B cell (primary cell): ENCODE results near the gene NDUFS4. TPM values are rescaled to one million over a fixed set of nuclear protein-coding genes. Genes with fewer than 3 reads are reported as not detected.
"Not testable (repeated sequence)": the region's sequence is repeated elsewhere in the genome, so short reads cannot be mapped to it uniquely, and the experiment has no call there.

Experiments used
- ATAC-seq: fragments of 200-7000 bp; cut with Tn5 transposase; one replicate; pipeline ENCODE4 v1.10.0; 2021; ENCODE audit warnings: low read depth, mild to moderate bottlenecking, moderate number of reproducible peaks, moderate library complexity
- CTCF ChIA-PET: fragments of 350-600 bp; sonication (Branson Sonifier 250); formaldehyde crosslinking; loops from one replicate; lab custom pipeline; 2021; ENCODE audit warnings: antibody characterized with exemption, inconsistent platforms; lab: Charles Lee
- POLR2A ChIA-PET: fragments of 350-600 bp; sonication (Branson Sonifier 250); formaldehyde crosslinking; loops from one replicate; lab custom pipeline; 2021; ENCODE audit warnings: antibody characterized with exemption; lab: Charles Lee
- DNase-seq: peaks from one replicate; pipeline ENCODE4 v3.0.0; 2013
- H2AFZ ChIP-seq: 2 replicates; pipeline ENCODE4 v1.6.1; 2012; ENCODE audit warnings: mild to moderate bottlenecking, low read depth, low read length; ENCODE audit not compliant: insufficient read depth, poor library complexity, severe bottlenecking
- H3K27ac ChIP-seq, 2 donors: 1 replicate in 1 of 2; 2 replicates in 1 of 2; pipeline ENCODE4 v1.5.1; 2012 to 2013; ENCODE audit warnings: low read length in 2 of 2, mild to moderate bottlenecking in 2 of 2, moderate library complexity in 1 of 2
- H3K27me3 ChIP-seq, 4 experiments: fragments of 200-600 bp in 1 of 4; sonication (generic) in 1 of 4; replicated peaks in 1 of 4; 1 replicate in 2 of 4; 2 replicates in 2 of 4; pipeline versions ENCODE4 v1.6.1 to v1.7.0; 2013 to 2016; ENCODE audit warnings: low read length in 3 of 4, mild to moderate bottlenecking in 2 of 4, mixed read lengths in 1 of 4, moderate library complexity in 1 of 4; ENCODE audit not compliant: insufficient read depth in 4 of 4, control insufficient read depth in 3 of 4; ENCODE audit errors: control extremely low read depth in 1 of 4
- H3K36me3 ChIP-seq, 2 experiments: replicated peaks in 1 of 2; 1 replicate in 1 of 2; 2 replicates in 1 of 2; pipeline versions ENCODE4 v1.6.1 to v1.7.1; 2013; ENCODE audit warnings: low read length in 1 of 2; ENCODE audit not compliant: insufficient read depth in 2 of 2, control insufficient read depth in 1 of 2; ENCODE audit errors: control extremely low read depth in 1 of 2, extremely low read depth in 1 of 2
- H3K4me1 ChIP-seq, 2 donors: fragments of 200-600 bp in 1 of 2; sonication (generic) in 1 of 2; 1 replicate in 1 of 2; 2 replicates in 1 of 2; pipeline versions ENCODE4 v1.5.1 to v1.6.1; 2013 to 2017; ENCODE audit warnings: low read length in 2 of 2; ENCODE audit not compliant: control insufficient read depth in 2 of 2, insufficient read depth in 2 of 2
- H3K4me2 ChIP-seq: replicated peaks from 2 replicates; pipeline ENCODE3; 2012; ENCODE audit warnings: mild to moderate bottlenecking, low read depth, low read length; ENCODE audit not compliant: poor library complexity, severe bottlenecking
- H3K4me3 ChIP-seq, 5 experiments: fragments of 200-600 bp in 1 of 5; sonication (generic) in 1 of 5; 1 replicate in 3 of 5; 2 replicates in 2 of 5; pipeline versions ENCODE4 v1.5.1 to v1.7.0; 2011 to 2016; ENCODE audit warnings: low read length in 4 of 5, mild to moderate bottlenecking in 4 of 5, low read depth in 2 of 5, control low read depth in 1 of 5, moderate library complexity in 1 of 5; ENCODE audit not compliant: insufficient read depth in 1 of 5; ENCODE audit errors: control extremely low read depth in 1 of 5, extremely low read depth in 1 of 5
- H3K79me2 ChIP-seq: fragments of 200-600 bp; sonication (generic); one replicate; pipeline ENCODE4 v1.6.0; 2016; ENCODE audit warnings: low read length; ENCODE audit not compliant: control insufficient read depth, insufficient read depth
- H3K9ac ChIP-seq: fragments of 200-600 bp; sonication (generic); 2 replicates; pipeline ENCODE4 v1.6.1; 2017; ENCODE audit warnings: mild to moderate bottlenecking, low read length, moderate library complexity
- H3K9me3 ChIP-seq, 3 donors: one replicate each; pipeline versions ENCODE4 v1.6.1 to v1.7.1; 2013; ENCODE audit warnings: low read length in 2 of 3; ENCODE audit not compliant: control insufficient read depth in 2 of 3, insufficient read depth in 1 of 3; ENCODE audit errors: control extremely low read depth in 1 of 3
- H4K20me1 ChIP-seq: 2 replicates; pipeline ENCODE4 v1.6.0; 2012; ENCODE audit warnings: mild to moderate bottlenecking, low read length; ENCODE audit not compliant: insufficient read depth, control insufficient read depth, poor library complexity, severe bottlenecking
- H3K27ac Mint-ChIP-seq: one replicate; pipeline ENCODE4 v1.8.0; 2021; ENCODE audit warnings: mixed read lengths
- H3K27me3 Mint-ChIP-seq: one replicate; pipeline ENCODE4 v1.8.0; 2021; ENCODE audit warnings: mixed read lengths
- H3K4me1 Mint-ChIP-seq: one replicate; pipeline ENCODE4 v1.8.0; 2021; ENCODE audit warnings: mixed read lengths
- H3K4me3 Mint-ChIP-seq: one replicate; pipeline ENCODE4 v1.8.0; 2021; ENCODE audit warnings: mixed read lengths
- H3K9me3 Mint-ChIP-seq: one replicate; pipeline ENCODE4 v1.8.0; 2022; ENCODE audit warnings: mixed read lengths; ENCODE audit not compliant: insufficient read depth
- CTCF ChIP-seq: fragments of 200-600 bp; IDR thresholded peaks from one replicate; pipeline ENCODE4 v1.8.0; 2022; ENCODE audit warnings: antibody characterized with exemption, mild to moderate bottlenecking
- EZH2 ChIP-seq: IDR thresholded peaks from 2 replicates; pipeline ENCODE4 v1.6.1; 2012; ENCODE audit warnings: borderline replicate concordance, low read depth, mild to moderate bottlenecking, moderate library complexity, low read length; ENCODE audit not compliant: insufficient read depth, poor library complexity, severe bottlenecking
- WGBS: methylation state at CpG from one replicate; pipeline ENCODE4 v1.1.5; 2013; ENCODE audit warnings: missing lambda C conversion rate; ENCODE audit not compliant: insufficient coverage; 5-methylcytosine and 5-hydroxymethylcytosine counted together
- intact Hi-C: fragments of 100-400 bp; cut with micrococcal nuclease; formaldehyde crosslinking; loops from one replicate; pipeline ENCODE4 v1.10.0; 2022
- polyA plus RNA-seq: library from polyadenylated mRNA; depleted of rRNA; stranded (reverse); fragments of >200 nt; gene quantifications from 2 replicates; pipeline ENCODE4 v1.2.3, GENCODE V29; 2012
- total RNA-seq, 2 donors: library from RNA; stranded (reverse); fragments of 120-200 nt in 1 of 2; gene quantifications; 1 replicate in 1 of 2; 2 replicates in 1 of 2; pipeline versions ENCODE4 v1.2.3 to v1.2.4, GENCODE V29; 2013 to 2022

Gene NDUFS4
- total and polyA plus RNA-seq, 2 donors (not counting 1 experiment from before 2014, with no cell fraction given), result 24.0 to 29.0 TPM

- Mint-ChIP-seq H3K4me3 (no peak overlapping the region), H3K9me3 (peaks cover 5% of the 10 kb centered on the region), H3K27me3 (no peaks in the 10 kb centered on the region), H3K4me1 (no peaks in the 10 kb centered on the region), H3K27ac (no peak overlapping the region)
- no peak overlapping the region for H2AFZ ChIP-seq
- no peak overlapping the region for H3K27ac ChIP-seq
- POLR2A ChIA-PET, result no interaction called here
- H3K79me2 ChIP-seq, result no peaks in the 10 kb centered on the region
- ATAC-seq, result no peak
- H3K4me1 ChIP-seq, result no peaks in the 10 kb centered on the region
- no peak overlapping the region for H3K4me3 ChIP-seq
- CTCF ChIA-PET, result no interaction called here
- 83% methylated on average over 1 of the region's 2 CpGs for WGBS
- intact Hi-C loops, result no loop called here
- no peak for TF ChIP-seq CTCF
- no peak for TF ChIP-seq EZH2
- H3K9me3 ChIP-seq, result no peaks in the 10 kb centered on the region
- DNase-seq, result no peak
- H3K36me3 ChIP-seq, result peaks cover 2 to 3% of the 10 kb centered on the region in 2 experiments
- no peak overlapping the region for H3K9ac ChIP-seq
- no peak overlapping the region for H3K4me2 ChIP-seq
- H3K27me3 ChIP-seq, result no peaks in the 10 kb centered on the region
- H4K20me1 ChIP-seq, result no peaks in the 10 kb centered on the region
Observed at GRCh38 chr5:53649352-53649751, 88.9 kb downstream of the NDUFS4 start.

- H2AFZ ChIP-seq, H3K27me3 Mint-ChIP-seq, H3K27ac ChIP-seq, H3K4me3 ChIP-seq, ATAC-seq, H3K4me1 Mint-ChIP-seq, H3K4me3 Mint-ChIP-seq, H3K9ac ChIP-seq, H3K4me2 ChIP-seq, H3K9me3 ChIP-seq, CTCF ChIA-PET, H3K79me2 ChIP-seq, H3K4me1 ChIP-seq, H3K27ac Mint-ChIP-seq, intact Hi-C loops, H4K20me1 ChIP-seq, H3K36me3 ChIP-seq, POLR2A ChIA-PET, H3K27me3 ChIP-seq, DNase-seq, H3K9me3 Mint-ChIP-seq: not testable (repeated sequence)
- 100% methylated on average over 1 of the region's 4 CpGs for WGBS
Observed at GRCh38 chr5:53660573-53660972, 100.1 kb downstream of the NDUFS4 start.

GRCh38 chr5:53665313-53665712 lies 104.9 kb downstream of the NDUFS4 start:
- H3K27me3 ChIP-seq, POLR2A ChIA-PET, H3K9me3 Mint-ChIP-seq, H3K27me3 Mint-ChIP-seq, CTCF ChIA-PET, H3K9me3 ChIP-seq, H3K4me3 Mint-ChIP-seq, H2AFZ ChIP-seq, H3K79me2 ChIP-seq, ATAC-seq, DNase-seq, H3K4me3 ChIP-seq, H3K27ac Mint-ChIP-seq, intact Hi-C loops, H4K20me1 ChIP-seq, H3K9ac ChIP-seq, H3K4me1 Mint-ChIP-seq, H3K4me1 ChIP-seq, H3K36me3 ChIP-seq, H3K27ac ChIP-seq, H3K4me2 ChIP-seq: not testable (repeated sequence)
- 100% methylated on average over 3 of the region's 11 CpGs for WGBS
